ENCODE data around the gene ZFHX3. TPM values are rescaled to one million over a fixed set of nuclear protein-coding genes. Genes with fewer than 3 reads are reported as not detected.

Gene ZFHX3
- polyA plus RNA-seq, 1 donor (not counting 4 experiments of a cell fraction or from before 2014, with no cell fraction given): 1.2 TPM

GRCh38 chr16:72886346-72886974 lies 161.5 kb downstream of the ZFHX3 start:
- H3K27ac ChIP-seq (ENCODE audit: control insufficient read depth, insufficient read depth, low read length): no peak overlapping the region
- no peak for DNase-seq (ENCODE audit: low read depth, low spot score)
- H3K4me2 ChIP-seq (ENCODE audit: control insufficient read depth, extremely low read depth, insufficient read depth, low read depth, low read length): no peak overlapping the region
- H3K9me1 ChIP-seq (ENCODE audit: control insufficient read depth, extremely low read depth, insufficient read depth, low read length): no peaks in the 10 kb centered on the region
- no peaks in the 10 kb centered on the region for H4K20me1 ChIP-seq (ENCODE audit: control insufficient read depth, extremely low read depth, insufficient read depth, low read length)
- H2AFZ ChIP-seq (ENCODE audit: control insufficient read depth, low read length): no peak overlapping the region
- no peak for FAIRE-seq
- no peaks in the 10 kb centered on the region for H3K4me1 ChIP-seq (ENCODE audit: control insufficient read depth, extremely low read depth, insufficient read depth, low read length)
- no peaks in the 10 kb centered on the region for H3K27me3 ChIP-seq (ENCODE audit: control insufficient read depth, extremely low read depth, insufficient read depth, low read length)
- TF ChIP-seq CTCF (optimal IDR thresholded peaks at IDR 0.05 in 1 of 3, IDR thresholded peaks at IDR 0.05 in 1 of 3, conservative IDR thresholded peaks at IDR 0.05 in 1 of 3; ENCODE audit: extremely low read depth in 1 of 3, insufficient read depth in 2 of 3, low read length in 3 of 3) (no peak), EZH2 (IDR thresholded peaks at IDR 0.05; ENCODE audit: low read length) (no peak)
- no peak overlapping the region for H3K9ac ChIP-seq (ENCODE audit: control insufficient read depth, extremely low read depth, insufficient read depth, low read length)
- H3K4me3 ChIP-seq (ENCODE audit: control insufficient read depth in 2 of 3, extremely low read depth in 1 of 3, insufficient read depth in 2 of 3, low read depth in 1 of 3, low read length in 3 of 3): no peak overlapping the region
- H3K36me3 ChIP-seq (ENCODE audit: control insufficient read depth in 2 of 2, extremely low read depth in 1 of 2, insufficient read depth in 2 of 2, low read length in 2 of 2): peaks cover 6% of the 10 kb centered on the region in 2 experiments
- dilution Hi-C loops (cut with MboI; ENCODE audit: extremely low pct_ligation_motif_present, low sequenced_read_pairs): no loop called here
- no peaks in the 10 kb centered on the region for H3K9me3 ChIP-seq (ENCODE audit: control insufficient read depth, low read depth, low read length)
- H3K79me2 ChIP-seq (ENCODE audit: control insufficient read depth, insufficient read depth, low read length): no peaks in the 10 kb centered on the region

GRCh38 chr16:72884573-72884972 lies 163.4 kb downstream of the ZFHX3 start:
- Histone ChIP-seq H3K79me2 (ENCODE audit: control insufficient read depth, insufficient read depth, low read length) (no peaks in the 10 kb centered on the region), H2AFZ (ENCODE audit: control insufficient read depth, low read length) (no peak overlapping the region), H3K9ac (ENCODE audit: control insufficient read depth, extremely low read depth, insufficient read depth, low read length) (no peak overlapping the region), H3K4me3 (ENCODE audit: control insufficient read depth in 2 of 3, extremely low read depth in 1 of 3, insufficient read depth in 2 of 3, low read depth in 1 of 3, low read length in 3 of 3) (no peak overlapping the region), H3K27me3 (ENCODE audit: control insufficient read depth, extremely low read depth, insufficient read depth, low read length) (no peaks in the 10 kb centered on the region), H3K36me3 (ENCODE audit: control insufficient read depth in 2 of 2, extremely low read depth in 1 of 2, insufficient read depth in 2 of 2, low read length in 2 of 2) (peaks cover 2 to 5% of the 10 kb centered on the region in 2 experiments), H3K9me3 (ENCODE audit: control insufficient read depth, low read depth, low read length) (no peaks in the 10 kb centered on the region), H3K9me1 (ENCODE audit: control insufficient read depth, extremely low read depth, insufficient read depth, low read length) (no peaks in the 10 kb centered on the region), H3K27ac (ENCODE audit: control insufficient read depth, insufficient read depth, low read length) (no peak overlapping the region), H3K4me2 (ENCODE audit: control insufficient read depth, extremely low read depth, insufficient read depth, low read depth, low read length) (no peak overlapping the region), H4K20me1 (ENCODE audit: control insufficient read depth, extremely low read depth, insufficient read depth, low read length) (no peaks in the 10 kb centered on the region), H3K4me1 (ENCODE audit: control insufficient read depth, extremely low read depth, insufficient read depth, low read length) (no peaks in the 10 kb centered on the region)
- no peak for TF ChIP-seq EZH2 (IDR thresholded peaks at IDR 0.05; ENCODE audit: low read length)
- no peak for TF ChIP-seq CTCF (optimal IDR thresholded peaks at IDR 0.05 in 1 of 3, IDR thresholded peaks at IDR 0.05 in 1 of 3, conservative IDR thresholded peaks at IDR 0.05 in 1 of 3; ENCODE audit: extremely low read depth in 1 of 3, insufficient read depth in 2 of 3, low read length in 3 of 3)
- FAIRE-seq (no peak), DNase-seq (ENCODE audit: low read depth, low spot score) (no peak)
- dilution Hi-C loops (cut with MboI; ENCODE audit: extremely low pct_ligation_motif_present, low sequenced_read_pairs): no loop called here
